HepG2 (cell line): ENCODE measurements around the gene NCOA5. TPM values are rescaled to one million over a fixed set of nuclear protein-coding genes. Genes with fewer than 3 reads are reported as not detected.

Source experiments
- GATAD1 ChIP-seq: IDR thresholded peaks from 2 replicates; pipeline ENCODE4 v1.6.1; 2016; ENCODE audit warnings: missing genetic modification reagents, missing compliant biosample characterization
- JUND ChIP-seq: sonication (generic); formaldehyde crosslinking; IDR thresholded peaks from 2 replicates; pipeline ENCODE4 v1.8.0; 2022; ENCODE audit warnings: mild to moderate bottlenecking, missing genetic modification reagents
- KDM5A ChIP-seq: fragments of 200-600 bp; sonication (generic); IDR thresholded peaks from 2 replicates; pipeline ENCODE4 v1.7.0; 2018; ENCODE audit warnings: antibody characterized with exemption, mild to moderate bottlenecking, low read length, borderline replicate concordance
- MLXIP ChIP-seq: sonication (generic); formaldehyde crosslinking; IDR thresholded peaks from 2 replicates; pipeline ENCODE4 v1.9.0; 2021; ENCODE audit warnings: missing genetic modification reagents, borderline replicate concordance
- NR2C2 ChIP-seq: sonication (generic); formaldehyde crosslinking; IDR thresholded peaks from 2 replicates; pipeline ENCODE4 v1.4.0; 2020; ENCODE audit warnings: missing genetic modification reagents, mild to moderate bottlenecking, moderate library complexity, borderline replicate concordance
- PAXIP1 ChIP-seq: sonication (generic); formaldehyde crosslinking; conservative IDR thresholded peaks from 2 replicates; pipeline ENCODE4 v1.4.0; 2020; ENCODE audit warnings: mild to moderate bottlenecking, missing genetic modification reagents, moderate library complexity
- SKIL ChIP-seq: sonication (generic); formaldehyde crosslinking; IDR thresholded peaks from 2 replicates; pipeline ENCODE4 v1.8.0; 2022; ENCODE audit warnings: missing genetic modification reagents, mild to moderate bottlenecking, moderate library complexity, borderline replicate concordance
- SMAD9 ChIP-seq: sonication (generic); formaldehyde crosslinking; IDR thresholded peaks from 2 replicates; pipeline ENCODE4 v1.5.1; 2020; ENCODE audit warnings: mild to moderate bottlenecking, missing genetic modification reagents
- SNAPC2 ChIP-seq: sonication (generic); formaldehyde crosslinking; IDR thresholded peaks from 2 replicates; pipeline ENCODE4 v1.8.1; 2022; ENCODE audit warnings: mild to moderate bottlenecking, missing genetic modification reagents
- STAT6 ChIP-seq: sonication (generic); formaldehyde crosslinking; IDR thresholded peaks from 2 replicates; pipeline ENCODE4 v1.4.0; 2020; ENCODE audit warnings: missing genetic modification reagents, mild to moderate bottlenecking, borderline replicate concordance
- TOPORS ChIP-seq: sonication (generic); formaldehyde crosslinking; IDR thresholded peaks from 2 replicates; pipeline ENCODE4 v1.8.0; 2023; ENCODE audit warnings: mild to moderate bottlenecking, missing genetic modification reagents
- ZNF547 ChIP-seq: sonication (generic); formaldehyde crosslinking; IDR thresholded peaks from 2 replicates; pipeline ENCODE4 v1.5.1; 2020; ENCODE audit warnings: mild to moderate bottlenecking, missing genetic modification reagents
- ZNF564 ChIP-seq: sonication (generic); formaldehyde crosslinking; IDR thresholded peaks from 2 replicates; pipeline ENCODE4 v1.8.1; 2023; ENCODE audit warnings: mild to moderate bottlenecking, missing genetic modification reagents
- ZNF569 ChIP-seq: sonication (generic); formaldehyde crosslinking; IDR thresholded peaks from 2 replicates; pipeline ENCODE4 v1.5.0; 2020; ENCODE audit warnings: mild to moderate bottlenecking, missing genetic modification reagents, moderate library complexity, borderline replicate concordance
- ZNF572 ChIP-seq: sonication (generic); formaldehyde crosslinking; IDR thresholded peaks from 2 replicates; pipeline ENCODE4 v1.5.1; 2020; ENCODE audit warnings: mild to moderate bottlenecking, missing genetic modification reagents
- polyA plus RNA-seq, 8 experiments: library from polyadenylated mRNA; depleted of rRNA in 3 of 8; stranded (reverse) in 7 of 8; unstranded in 1 of 8; fragments of >200 nt; fragmentation: Illumina TruSeq in 4 of 8; extraction: Trizol in 4 of 8; gene quantifications; 2 replicates each; pipeline versions ENCODE4 v1.2.1 to v1.2.3, GENCODE V29; 2011 to 2016; ENCODE audit warnings: low read depth in 4 of 8, missing spikeins in 1 of 8, mixed read lengths in 1 of 8; ENCODE audit not compliant: insufficient read depth in 1 of 8
- total RNA-seq, 5 experiments: library from RNA; depleted of rRNA; stranded (reverse); fragments of >200 nt; fragmentation: Illumina TruSeq; extraction: Trizol; gene quantifications; 2 replicates each; pipeline ENCODE4 v1.2.3, GENCODE V29; 2016; ENCODE audit warnings: low read depth in 1 of 5

The NCOA5 gene
- total and polyA plus RNA-seq, 2 of the 13 experiments (the other 11 are each of a cell fraction or from before 2014, with no cell fraction given), result 16.5 to 28.4 TPM

- no peak for TF ChIP-seq ZNF572
- TF ChIP-seq ZNF547 (CRISPR knock-in tag), result no peak; the same call in none of the 2 replicates
- TF ChIP-seq JUND, result no peak
- no peak for TF ChIP-seq MLXIP (CRISPR knock-in tag)
- TF ChIP-seq SNAPC2 (CRISPR knock-in tag), result no peak
- TF ChIP-seq ZNF564 (CRISPR knock-in tag), result peak; percentile 39; the same call in 1 of the 2 replicates
- TF ChIP-seq NR2C2 (CRISPR knock-in tag), result 0 out of 2 replicates have a peak, but pooled peaks have one; percentile 58
- TF ChIP-seq SKIL (CRISPR knock-in tag), result 0 out of 2 replicates have a peak, but pooled peaks have one; percentile 6
- TF ChIP-seq SMAD9, result no peak
- TF ChIP-seq GATAD1 (CRISPR knock-in tag), result no peak; the same call in 1 of the 2 replicates
- no peak for TF ChIP-seq ZNF569 (CRISPR knock-in tag)
- no peak; the same call in 1 of the 2 replicates for TF ChIP-seq STAT6 (CRISPR knock-in tag)
- TF ChIP-seq TOPORS (CRISPR knock-in tag), result no peak
- TF ChIP-seq PAXIP1 (CRISPR knock-in tag), result peak; percentile 33; the same call in 1 of the 2 replicates
- TF ChIP-seq KDM5A, result no peak
These were observed 75.8 kb downstream of the NCOA5 start (continued) for GRCh38 chr20:46013829-46014516.
